HCT116 (cell line): Measurements from ENCODE around the gene TLK2. TPM values are rescaled to one million over a fixed set of nuclear protein-coding genes. Genes with fewer than 3 reads are reported as not detected.

Source experiments
- ATAC-seq: fragments of 200-7000 bp; cut with Tn5 transposase; 2 replicates; pipeline ENCODE4 v1.9.1; 2020; ENCODE audit warnings: mild to moderate bottlenecking, moderate library complexity
- BruUV-seq: library from RNA; stranded (reverse); fragments of 400-500 nt; replicated peaks from 2 replicates; lab custom pipeline; 2021; lab: Mats Ljungman, UMichigan
- CTCF ChIA-PET: fragments of 300-600 bp; sonication (Branson Sonifier 250); formaldehyde crosslinking; loops from one replicate; lab custom pipeline; 2021; ENCODE audit warnings: antibody characterized with exemption; lab: Charles Lee
- POLR2A ChIA-PET: fragments of 300-600, 350-600 bp; sonication (Branson Sonifier 250); formaldehyde crosslinking; loops from one replicate; lab custom pipeline; 2021; ENCODE audit warnings: antibody characterized with exemption; lab: Charles Lee
- RAD21 ChIA-PET, 2 experiments: fragments of 300-600 bp; sonication (Branson Sonifier 250); formaldehyde crosslinking; loops; one replicate each; lab custom pipeline; 2023; ENCODE audit warnings: low total read pairs in 2 of 2; ENCODE audit not compliant: uncharacterized antibody in 2 of 2, unreplicated experiment in 2 of 2, low non-redundant PET in 1 of 2; lab: Charles Lee
- DNase-seq: peaks from one replicate; pipeline ENCODE4 v3.0.0-alpha.2; 2010; ENCODE audit warnings: low read depth, low spot score
- H2AFZ ChIP-seq: fragments of 200-600 bp; shearing (Covaris generic), sonication (generic); 2 replicates; pipeline ENCODE4 v1.6.1; 2017; ENCODE audit warnings: low read depth, mixed run types, mixed read lengths, antibody characterized with exemption, low read length; ENCODE audit not compliant: poor library complexity, severe bottlenecking
- H3K27ac ChIP-seq: 2 replicates; pipeline ENCODE4 v1.5.1; 2012; ENCODE audit warnings: low read depth, low read length
- H3K27me3 ChIP-seq: fragments of 200-600 bp; sonication (generic); 2 replicates; pipeline ENCODE4 v1.6.1; 2016; ENCODE audit warnings: mixed run types, low read length, mixed read lengths; ENCODE audit not compliant: insufficient read depth
- H3K36me3 ChIP-seq, 2 experiments: fragments of 200-500 bp in 1 of 2; fragments of 200-600 bp in 1 of 2; sonication (Bioruptor generic) in 1 of 2; sonication (generic) in 1 of 2; 2 replicates each; pipeline versions ENCODE4 v1.5.1 to v1.6.1; 2014 to 2016; ENCODE audit warnings: low read length in 2 of 2, inconsistent platforms in 1 of 2, mixed read lengths in 1 of 2, mixed run types in 1 of 2; ENCODE audit not compliant: insufficient read depth in 2 of 2, control insufficient read depth in 1 of 2
- H3K4me1 ChIP-seq, 2 experiments: fragments of 200-600 bp in 1 of 2; sonication (generic) in 1 of 2; 2 replicates each; pipeline versions ENCODE4 v1.5.1 to v1.6.1; 2012 to 2017; ENCODE audit warnings: low read length in 2 of 2, inconsistent platforms in 1 of 2, mild to moderate bottlenecking in 1 of 2, mixed read lengths in 1 of 2, mixed run types in 1 of 2, moderate library complexity in 1 of 2; ENCODE audit not compliant: insufficient read depth in 2 of 2, control insufficient read depth in 1 of 2
- H3K4me2 ChIP-seq: fragments of 200-600 bp; sonication (generic); 2 replicates; pipeline ENCODE4 v1.6.1; 2017; ENCODE audit warnings: mixed run types, low read length, mixed read lengths
- H3K4me3 ChIP-seq, 2 experiments: fragments of 200-600 bp in 1 of 2; sonication (generic) in 1 of 2; replicated peaks in 1 of 2; 2 replicates each; pipeline ENCODE4 v1.5.1; 2011 to 2016; ENCODE audit warnings: low read length in 2 of 2, control low read depth in 1 of 2, low read depth in 1 of 2, mild to moderate bottlenecking in 1 of 2, mixed read lengths in 1 of 2, mixed run types in 1 of 2
- H3K79me2 ChIP-seq: fragments of 200-600 bp; sonication (generic); 2 replicates; pipeline ENCODE4 v1.6.1; 2017; ENCODE audit warnings: mild to moderate bottlenecking, mixed run types, low read length, moderate library complexity, mixed read lengths; ENCODE audit not compliant: insufficient read depth
- H3K9ac ChIP-seq: fragments of 200-600 bp; sonication (generic); 2 replicates; pipeline ENCODE4 v1.6.1; 2016; ENCODE audit warnings: low read length, mixed read lengths
- H3K9me2 ChIP-seq: fragments of 200-600 bp; sonication (generic), shearing (Covaris generic); 2 replicates; pipeline ENCODE4 v1.6.1; 2017; ENCODE audit warnings: mixed run types, mild to moderate bottlenecking, moderate library complexity; ENCODE audit not compliant: insufficient read depth
- H3K9me3 ChIP-seq, 2 experiments: fragments of 200-500 bp in 1 of 2; fragments of 200-600 bp in 1 of 2; sonication (Bioruptor generic) in 1 of 2; sonication (generic) in 1 of 2; 2 replicates each; pipeline ENCODE4 v1.6.1; 2014 to 2017; ENCODE audit warnings: low read length in 2 of 2, mixed read lengths in 2 of 2, inconsistent platforms in 1 of 2, low read depth in 1 of 2, mild to moderate bottlenecking in 1 of 2, mixed run types in 1 of 2, moderate library complexity in 1 of 2; ENCODE audit not compliant: control insufficient read depth in 1 of 2, insufficient read depth in 1 of 2
- H4K20me1 ChIP-seq: fragments of 200-600 bp; sonication (generic), shearing (Covaris generic); 2 replicates; pipeline ENCODE4 v1.6.1; 2017; ENCODE audit warnings: mixed run types, mild to moderate bottlenecking, moderate library complexity; ENCODE audit not compliant: insufficient read depth
- CBX3 ChIP-seq: IDR thresholded peaks from 2 replicates; pipeline ENCODE4 v1.6.1; 2012; ENCODE audit warnings: low read depth
- CEBPB ChIP-seq: IDR thresholded peaks from 2 replicates; pipeline ENCODE4 v1.6.1; 2012; ENCODE audit warnings: low read depth
- CTCF ChIP-seq, 3 experiments: fragments of 200-600 bp in 1 of 3; sonication (generic) in 1 of 3; IDR thresholded peaks in 2 of 3; conservative IDR thresholded peaks in 1 of 3; 2 replicates each; pipeline ENCODE4 v1.5.1; 2012 to 2017; ENCODE audit warnings: low read depth in 2 of 3, low read length in 2 of 3, antibody characterized with exemption in 1 of 3, borderline replicate concordance in 1 of 3, control low read depth in 1 of 3, mild to moderate bottlenecking in 1 of 3, mixed read lengths in 1 of 3, mixed run types in 1 of 3, moderate library complexity in 1 of 3; ENCODE audit not compliant: insufficient read depth in 1 of 3
- ELF1 ChIP-seq: IDR thresholded peaks from 2 replicates; pipeline ENCODE4 v1.6.1; 2012; ENCODE audit warnings: low read depth, borderline replicate concordance
- FOSL1 ChIP-seq: IDR thresholded peaks from 2 replicates; pipeline ENCODE4 v1.6.1; 2012; ENCODE audit warnings: low read depth
- JUND ChIP-seq: IDR thresholded peaks from 2 replicates; pipeline ENCODE4 v1.6.1; 2012
- POLR2A ChIP-seq: IDR thresholded peaks from 2 replicates; pipeline ENCODE4 v1.7.0; 2011; ENCODE audit warnings: borderline replicate concordance; ENCODE audit not compliant: insufficient read depth, insufficient read length; ENCODE audit errors: extremely low read depth
- POLR2AphosphoS5 ChIP-seq: IDR thresholded peaks from 2 replicates; pipeline ENCODE4 v1.6.1; 2011; ENCODE audit warnings: mild to moderate bottlenecking, low read depth, low read length, moderate library complexity
- SIN3A ChIP-seq: IDR thresholded peaks from 2 replicates; pipeline ENCODE4 v1.6.1; 2012; ENCODE audit warnings: low read depth
- SP1 ChIP-seq: IDR thresholded peaks from 2 replicates; pipeline ENCODE4 v1.6.1; 2012; ENCODE audit warnings: low read depth
- SRF ChIP-seq: IDR thresholded peaks from 2 replicates; pipeline ENCODE4 v1.6.1; 2012; ENCODE audit warnings: low read depth
- TCF7L2 ChIP-seq: IDR thresholded peaks from 2 replicates; pipeline ENCODE4 v1.7.0; 2011; ENCODE audit warnings: borderline replicate concordance, inconsistent platforms; ENCODE audit not compliant: insufficient read depth, insufficient read length; ENCODE audit errors: extremely low read depth
- ZFX ChIP-seq: fragments of 450-650 bp; IDR thresholded peaks from 2 replicates; pipeline ENCODE4 v1.6.1; 2017
- ZNF274 ChIP-seq: fragments of 200-500 bp; sonication (Bioruptor generic); IDR thresholded peaks from 2 replicates; pipeline ENCODE4 v1.6.1; 2014; ENCODE audit warnings: mild to moderate bottlenecking, low read depth, low read length, inconsistent platforms
- intact Hi-C: fragments of 100-400 bp; cut with micrococcal nuclease; formaldehyde crosslinking; loops from 2 replicates; pipeline ENCODE4 v1.10.0; 2022
- total RNA-seq: library from RNA; stranded (reverse); gene quantifications from one replicate; pipeline ENCODE4 v1.2.1, GENCODE V29; 2021; ENCODE audit not compliant: unreplicated experiment
- TF ChIP-seq, protein P1 (sequence below): IDR thresholded peaks from 2 replicates; pipeline ENCODE4 v1.6.1; 2012

Gene TLK2
- total RNA-seq, 1 experiment from 2014 or later = 56.6 TPM

GRCh38 chr17:62660629-62661118, 182.0 kb downstream of the TLK2 start:
- Histone ChIP-seq H3K27me3 (no peaks in the 10 kb centered on the region), H3K4me2 (no peak overlapping the region), H3K4me1 (no peaks in the 10 kb centered on the region), H3K9ac (no peak overlapping the region), H3K4me3 (no peak overlapping the region), H3K27ac (no peak overlapping the region), H3K79me2 (no peaks in the 10 kb centered on the region), H2AFZ (no peak overlapping the region), H3K36me3 (no peaks in the 10 kb centered on the region), H3K9me2 (no peaks in the 10 kb centered on the region), H4K20me1 (no peaks in the 10 kb centered on the region), H3K9me3 (peaks cover 10 to 12% of the 10 kb centered on the region in 2 experiments; a peak in 3 of 4 replicates)
- ChIA-PET RAD21 (no interaction called here), POLR2A (no interaction called here), CTCF (no interaction called here)
- intact Hi-C loops = no loop called here
- DNase-seq = no peak
- no TSS peak for BruUV-seq
- ATAC-seq = no peak
- TF ChIP-seq TCF7L2 (no peak), JUND (no peak), CTCF (IDR thresholded peaks at IDR 0.05 in 2 of 3, conservative IDR thresholded peaks at IDR 0.05 in 1 of 3; ENCODE audit: borderline replicate concordance in 1 of 3, insufficient read depth in 1 of 3, low read depth in 2 of 3, low read length in 2 of 3) (no peak), ZNF274 (no peak), ZFX (no peak), ELF1 (no peak), FOSL1 (no peak), CEBPB (no peak), CBX3 (no peak), POLR2A (no peak), SP1 (no peak), SIN3A (no peak), POLR2AphosphoS5 (no peak), SRF (no peak)
- TF ChIP-seq, protein P1, sequence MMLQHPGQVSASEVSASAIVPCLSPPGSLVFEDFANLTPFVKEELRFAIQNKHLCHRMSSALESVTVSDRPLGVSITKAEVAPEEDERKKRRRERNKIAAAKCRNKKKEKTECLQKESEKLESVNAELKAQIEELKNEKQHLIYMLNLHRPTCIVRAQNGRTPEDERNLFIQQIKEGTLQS = no peak
